ENCODE data around the gene ABHD4.

ABHD4 gene

DNA sequence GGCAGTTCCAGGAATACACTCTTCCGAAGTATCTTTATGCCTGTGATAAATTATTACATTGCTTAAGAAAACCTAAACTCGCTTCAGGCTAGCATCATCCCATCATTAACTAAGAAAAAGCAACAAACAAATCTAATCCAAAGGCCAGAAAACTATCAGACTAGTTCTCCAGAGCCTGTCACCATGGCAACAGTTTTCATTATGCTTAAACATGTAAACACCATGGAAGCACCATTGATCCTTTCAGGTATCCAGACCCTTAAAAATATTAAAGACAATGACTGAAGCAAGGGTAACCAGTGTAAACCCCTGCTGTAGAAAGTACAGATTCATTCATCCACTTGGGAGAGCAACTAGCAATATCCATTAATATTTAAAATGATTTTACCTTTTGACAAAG is 18.9 kb upstream of the ABHD4 start:
- peaks cover 18% of the 10 kb centered on the region for H3K4me1 ChIP-seq (ENCODE audit: low read length)
- no peak overlapping the region for H2AFZ ChIP-seq (ENCODE audit: low read depth, low read length)
- no peak overlapping the region for H3K9ac ChIP-seq (ENCODE audit: low read length)
- TF ChIP-seq EZH2phosphoT487 (IDR thresholded peaks at IDR 0.05; ENCODE audit: low read depth), result no peak
- TF ChIP-seq, protein P1, sequence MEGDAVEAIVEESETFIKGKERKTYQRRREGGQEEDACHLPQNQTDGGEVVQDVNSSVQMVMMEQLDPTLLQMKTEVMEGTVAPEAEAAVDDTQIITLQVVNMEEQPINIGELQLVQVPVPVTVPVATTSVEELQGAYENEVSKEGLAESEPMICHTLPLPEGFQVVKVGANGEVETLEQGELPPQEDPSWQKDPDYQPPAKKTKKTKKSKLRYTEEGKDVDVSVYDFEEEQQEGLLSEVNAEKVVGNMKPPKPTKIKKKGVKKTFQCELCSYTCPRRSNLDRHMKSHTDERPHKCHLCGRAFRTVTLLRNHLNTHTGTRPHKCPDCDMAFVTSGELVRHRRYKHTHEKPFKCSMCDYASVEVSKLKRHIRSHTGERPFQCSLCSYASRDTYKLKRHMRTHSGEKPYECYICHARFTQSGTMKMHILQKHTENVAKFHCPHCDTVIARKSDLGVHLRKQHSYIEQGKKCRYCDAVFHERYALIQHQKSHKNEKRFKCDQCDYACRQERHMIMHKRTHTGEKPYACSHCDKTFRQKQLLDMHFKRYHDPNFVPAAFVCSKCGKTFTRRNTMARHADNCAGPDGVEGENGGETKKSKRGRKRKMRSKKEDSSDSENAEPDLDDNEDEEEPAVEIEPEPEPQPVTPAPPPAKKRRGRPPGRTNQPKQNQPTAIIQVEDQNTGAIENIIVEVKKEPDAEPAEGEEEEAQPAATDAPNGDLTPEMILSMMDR (IDR thresholded peaks at IDR 0.05; ENCODE audit: low read depth, low read length), result no peak
- peaks cover 89% of the 10 kb centered on the region for H3K79me2 ChIP-seq (ENCODE audit: low read length)
- no peaks in the 10 kb centered on the region for H3K27me3 ChIP-seq (ENCODE audit: low read depth, low read length)
- H3K9me3 ChIP-seq (ENCODE audit: insufficient read depth, low read length), result no peaks in the 10 kb centered on the region
- H3K36me3 ChIP-seq (replicated peaks; ENCODE audit: low read depth, low read length), result peaks cover 33% of the 10 kb centered on the region
- H3K27ac ChIP-seq (ENCODE audit: low read length), result no peak overlapping the region
- no peak overlapping the region for H3K4me3 ChIP-seq (ENCODE audit: low read length)
- H4K20me1 ChIP-seq (ENCODE audit: insufficient read depth, low read length), result peaks cover 31% of the 10 kb centered on the region
- H3K4me2 ChIP-seq (ENCODE audit: low read length), result no peak overlapping the region

DNA sequence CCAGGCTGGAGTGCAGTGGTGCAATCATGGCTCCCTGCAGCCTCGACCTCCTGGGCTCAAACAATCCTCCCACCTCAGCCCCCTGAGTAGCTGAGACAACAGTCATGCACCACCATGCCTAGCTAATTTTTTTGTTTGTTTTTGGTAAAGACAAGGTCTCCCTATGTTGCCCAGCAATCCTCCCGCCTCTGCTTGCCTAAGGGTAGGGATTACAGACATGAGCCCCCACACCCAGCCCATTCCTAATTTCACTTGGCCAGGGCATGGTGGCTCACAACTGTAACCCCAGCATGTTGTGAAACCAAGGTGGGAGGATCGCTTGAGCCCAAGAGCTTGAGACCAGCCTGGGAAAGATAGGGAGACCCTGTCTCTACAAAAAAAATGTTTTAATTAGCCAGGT is 18.2 kb upstream of the ABHD4 start:
- Histone ChIP-seq H3K27me3 (ENCODE audit: low read depth, low read length) (no peaks in the 10 kb centered on the region), H2AFZ (ENCODE audit: low read depth, low read length) (no peak overlapping the region), H3K4me3 (ENCODE audit: low read length) (no peak overlapping the region), H3K4me2 (ENCODE audit: low read length) (no peak overlapping the region), H4K20me1 (ENCODE audit: insufficient read depth, low read length) (peaks cover 37% of the 10 kb centered on the region), H3K36me3 (replicated peaks; ENCODE audit: low read depth, low read length) (peaks cover 26% of the 10 kb centered on the region), H3K79me2 (ENCODE audit: low read length) (peaks cover 94% of the 10 kb centered on the region), H3K27ac (ENCODE audit: low read length) (no peak overlapping the region), H3K4me1 (ENCODE audit: low read length) (peaks cover 18% of the 10 kb centered on the region), H3K9ac (ENCODE audit: low read length) (no peak overlapping the region), H3K9me3 (ENCODE audit: insufficient read depth, low read length) (no peaks in the 10 kb centered on the region)
- TF ChIP-seq, protein P1 (IDR thresholded peaks at IDR 0.05; ENCODE audit: low read depth, low read length), result no peak
- no peak for TF ChIP-seq EZH2phosphoT487 (IDR thresholded peaks at IDR 0.05; ENCODE audit: low read depth)

DNA sequence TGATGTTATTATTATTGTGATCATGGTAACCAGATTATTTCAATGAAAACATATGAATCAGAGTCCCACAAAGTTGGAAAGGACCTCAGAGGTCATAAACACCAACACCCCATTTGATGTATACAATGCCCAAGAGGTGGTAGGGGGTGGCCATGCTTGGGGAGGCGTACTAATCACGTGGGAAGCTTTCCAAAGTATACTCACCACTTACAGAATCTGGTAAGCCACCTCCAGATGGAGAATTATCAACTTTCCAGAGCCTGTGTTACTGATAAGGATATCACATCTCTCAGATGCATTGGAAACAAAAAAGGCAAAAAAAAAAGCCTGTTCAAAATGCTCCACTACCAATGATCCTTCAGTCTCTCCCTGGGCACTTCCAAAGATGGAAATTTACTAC is 17.5 kb upstream of the ABHD4 start:
- H3K4me2 ChIP-seq (ENCODE audit: low read length), result no peak overlapping the region
- no peak overlapping the region for H3K4me3 ChIP-seq (ENCODE audit: low read length)
- TF ChIP-seq, protein P1 (IDR thresholded peaks at IDR 0.05; ENCODE audit: low read depth, low read length), result no peak
- no peak for TF ChIP-seq EZH2phosphoT487 (IDR thresholded peaks at IDR 0.05; ENCODE audit: low read depth)
- H3K79me2 ChIP-seq (ENCODE audit: low read length), result peaks cover 95% of the 10 kb centered on the region
- no peaks in the 10 kb centered on the region for H3K9me3 ChIP-seq (ENCODE audit: insufficient read depth, low read length)
- H2AFZ ChIP-seq (ENCODE audit: low read depth, low read length), result no peak overlapping the region
- H3K9ac ChIP-seq (ENCODE audit: low read length), result no peak overlapping the region
- peaks cover 18% of the 10 kb centered on the region for H3K4me1 ChIP-seq (ENCODE audit: low read length)
- H3K27ac ChIP-seq (ENCODE audit: low read length), result no peak overlapping the region
- peaks cover 45% of the 10 kb centered on the region for H4K20me1 ChIP-seq (ENCODE audit: insufficient read depth, low read length)
- H3K36me3 ChIP-seq (replicated peaks; ENCODE audit: low read depth, low read length), result peaks cover 25% of the 10 kb centered on the region
- no peaks in the 10 kb centered on the region for H3K27me3 ChIP-seq (ENCODE audit: low read depth, low read length)

DNA sequence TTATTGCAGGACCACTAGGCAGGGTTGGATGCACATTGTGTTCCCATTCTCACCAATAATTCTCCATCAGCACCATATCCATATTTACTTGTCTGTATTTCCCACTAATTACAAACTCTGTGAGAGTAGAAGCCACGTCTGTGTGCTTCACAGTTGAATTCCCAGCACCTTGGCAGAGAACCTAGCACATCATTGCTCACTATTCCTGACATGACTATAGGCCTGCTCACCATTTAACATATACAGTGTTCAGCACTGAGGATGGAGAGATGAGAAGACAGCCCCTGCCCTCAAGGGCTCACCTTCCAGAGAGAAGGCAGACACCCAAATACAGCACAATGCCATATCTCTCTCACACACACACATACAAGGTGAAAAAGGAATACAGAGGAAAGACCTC is 14.1 kb upstream of the ABHD4 start:
- TF ChIP-seq, protein P1 (IDR thresholded peaks at IDR 0.05; ENCODE audit: low read depth, low read length), result no peak
- TF ChIP-seq EZH2phosphoT487 (IDR thresholded peaks at IDR 0.05; ENCODE audit: low read depth), result no peak
- Histone ChIP-seq H3K79me2 (ENCODE audit: low read length) (peaks cover 96% of the 10 kb centered on the region), H3K4me1 (ENCODE audit: low read length) (peaks cover 18% of the 10 kb centered on the region), H3K9me3 (ENCODE audit: insufficient read depth, low read length) (no peaks in the 10 kb centered on the region), H4K20me1 (ENCODE audit: insufficient read depth, low read length) (peaks cover 53% of the 10 kb centered on the region), H2AFZ (ENCODE audit: low read depth, low read length) (no peak overlapping the region), H3K36me3 (replicated peaks; ENCODE audit: low read depth, low read length) (peaks cover 20% of the 10 kb centered on the region), H3K27me3 (ENCODE audit: low read depth, low read length) (no peaks in the 10 kb centered on the region), H3K27ac (ENCODE audit: low read length) (no peak overlapping the region), H3K9ac (ENCODE audit: low read length) (no peak overlapping the region), H3K4me2 (ENCODE audit: low read length) (no peak overlapping the region), H3K4me3 (ENCODE audit: low read length) (no peak overlapping the region)

Data from OCI-LY3 (cell line).